ENCODE results near the gene SLCO2A1.

SLCO2A1 gene

GRCh38 chr3:133997871-133998635 is 31.7 kb downstream of the SLCO2A1 start:
- DNase-seq = no peak

- DNase-seq = no peak
Observed at GRCh38 chr3:133996996-133997395, 32.7 kb downstream of the SLCO2A1 start.

DNA sequence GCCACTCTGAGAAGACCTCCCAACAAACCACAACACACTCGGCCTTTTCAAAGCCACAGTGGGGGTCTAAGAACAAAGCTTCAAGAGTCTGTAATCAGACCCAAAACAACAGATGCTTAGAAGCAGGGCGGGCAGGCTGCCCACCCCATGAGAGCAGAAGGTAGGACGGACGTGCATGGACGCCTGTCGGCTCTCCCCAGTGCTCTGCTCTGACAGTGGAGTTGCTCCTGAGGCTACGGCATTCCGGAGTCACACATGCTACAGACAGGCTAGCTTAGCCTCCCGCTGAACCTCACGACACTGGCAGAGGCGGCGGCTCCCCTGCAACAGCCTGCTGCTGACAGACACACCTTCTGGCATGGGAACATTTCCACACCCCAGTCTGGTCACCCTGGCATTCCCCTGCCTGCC is 33.5 kb downstream of the SLCO2A1 start:
- no peak for DNase-seq

DNA sequence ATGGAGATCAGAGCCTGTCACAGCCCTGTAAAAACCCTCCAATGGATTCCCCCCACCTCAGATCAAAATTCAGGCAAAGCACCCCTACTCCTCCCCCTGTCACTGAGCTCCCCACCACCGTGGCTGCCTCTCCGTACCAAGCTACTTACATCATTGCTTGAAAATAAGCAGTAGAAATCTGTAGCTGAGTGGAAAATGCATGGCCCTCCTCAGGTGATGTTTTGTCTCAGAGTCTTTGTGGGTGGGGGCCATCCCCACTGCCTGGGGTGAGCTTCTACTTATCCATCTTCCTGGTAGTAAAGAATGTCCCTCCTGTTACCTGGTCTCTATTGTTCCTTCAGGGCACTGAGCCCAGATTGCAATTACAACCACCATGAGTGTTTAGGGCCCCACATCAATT is 34.5 kb downstream of the SLCO2A1 start:
- DNase-seq = no peak

GRCh38 chr3:133994166-133994890 is 35.4 kb downstream of the SLCO2A1 start:
- no peak for DNase-seq

GRCh38 chr3:133992951-133993620 is 36.6 kb downstream of the SLCO2A1 start:
- no peak for DNase-seq

GRCh38 chr3:133992381-133992780 is 37.3 kb downstream of the SLCO2A1 start:
- DNase-seq = no peak

- DNase-seq = no peak
Observed at GRCh38 chr3:133991637-133992036, 38.1 kb downstream of the SLCO2A1 start.

DNA sequence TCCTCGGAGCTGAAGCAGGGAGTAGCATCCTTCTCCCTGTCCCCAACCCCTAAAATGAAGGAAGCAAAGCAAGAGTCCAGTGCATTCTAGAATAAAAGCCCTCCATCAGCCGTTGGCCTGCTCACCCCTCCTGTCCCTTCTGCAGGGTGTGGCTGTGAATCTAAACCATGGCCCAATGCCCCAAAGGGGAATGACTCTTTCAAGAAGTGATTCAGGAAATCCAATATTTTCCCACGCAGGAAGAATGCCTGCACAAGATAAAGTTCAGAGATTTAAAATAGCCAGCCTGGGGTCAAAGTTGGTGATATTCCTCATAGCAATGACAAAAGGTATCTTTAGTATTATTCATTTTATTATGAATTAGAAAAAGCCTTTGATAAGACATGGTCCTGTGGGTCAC is 38.5 kb downstream of the SLCO2A1 start:
- DNase-seq = no peak

- no peak for DNase-seq
Observed at GRCh38 chr3:133989936-133990702, 39.6 kb downstream of the SLCO2A1 start.

GRCh38 chr3:133988631-133989161 is 41.0 kb downstream of the SLCO2A1 start:
- no peak for DNase-seq

GRCh38 chr3:133987948-133988484 is 41.7 kb downstream of the SLCO2A1 start:
- DNase-seq = no peak

DNA sequence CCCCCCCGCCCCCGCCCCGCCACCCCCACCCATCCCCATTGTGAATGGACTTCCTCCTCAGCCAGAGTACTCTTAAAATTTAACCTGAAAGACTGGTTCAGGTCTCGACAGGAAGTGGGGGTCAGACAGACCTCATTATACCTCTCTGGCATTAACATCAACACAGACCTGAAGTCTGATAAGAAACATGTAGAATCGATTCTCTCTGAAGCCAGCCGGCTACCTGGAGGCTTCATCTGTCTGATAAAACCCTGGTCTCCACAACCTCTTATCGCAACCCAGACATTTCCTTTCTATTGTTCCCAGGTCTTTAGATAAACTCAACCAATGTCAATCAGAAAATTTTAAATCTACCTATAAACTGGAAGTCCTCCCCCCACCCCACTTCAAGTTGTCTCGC is 42.6 kb downstream of the SLCO2A1 start:
- DNase-seq = no peak

DNA sequence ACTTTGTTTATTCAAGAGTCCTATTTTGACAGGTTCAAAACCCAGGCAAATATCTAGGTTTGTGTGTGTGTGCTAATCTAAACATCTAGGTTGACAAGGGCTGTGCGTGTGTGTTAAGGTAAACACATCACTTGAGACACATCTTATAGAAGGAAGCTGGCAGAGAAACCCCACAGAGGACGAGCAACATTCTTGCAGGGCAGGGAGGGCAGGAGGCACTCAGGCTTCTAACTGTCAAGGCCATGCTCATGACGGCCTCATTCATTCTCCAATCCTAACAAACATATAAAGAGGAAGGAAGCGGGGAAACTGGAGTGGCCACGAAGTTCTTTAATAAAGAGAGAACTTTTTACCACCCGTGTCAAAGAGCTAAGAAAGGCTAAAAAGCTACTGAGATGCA is 43.4 kb downstream of the SLCO2A1 start:
- DNase-seq = no peak

DNA sequence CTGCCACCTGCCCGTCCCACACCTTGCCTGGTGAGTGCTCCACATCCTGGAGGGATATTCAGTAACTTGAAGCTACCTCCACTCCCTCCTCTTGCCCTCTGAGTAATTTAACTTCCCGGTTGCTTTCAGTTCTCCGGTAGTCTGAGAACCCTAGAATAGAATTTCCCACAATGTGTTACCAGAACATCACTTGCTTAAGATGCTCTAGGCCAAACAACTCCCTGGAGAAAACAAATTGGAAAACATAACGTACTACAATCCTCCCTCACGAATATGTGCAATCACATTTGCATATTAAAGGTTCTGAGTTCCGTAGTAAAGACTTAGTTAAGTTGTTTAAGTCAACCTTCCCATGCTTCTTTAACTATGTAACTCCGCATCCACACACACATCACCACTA is 44.8 kb downstream of the SLCO2A1 start:
- DNase-seq = no peak

DNA sequence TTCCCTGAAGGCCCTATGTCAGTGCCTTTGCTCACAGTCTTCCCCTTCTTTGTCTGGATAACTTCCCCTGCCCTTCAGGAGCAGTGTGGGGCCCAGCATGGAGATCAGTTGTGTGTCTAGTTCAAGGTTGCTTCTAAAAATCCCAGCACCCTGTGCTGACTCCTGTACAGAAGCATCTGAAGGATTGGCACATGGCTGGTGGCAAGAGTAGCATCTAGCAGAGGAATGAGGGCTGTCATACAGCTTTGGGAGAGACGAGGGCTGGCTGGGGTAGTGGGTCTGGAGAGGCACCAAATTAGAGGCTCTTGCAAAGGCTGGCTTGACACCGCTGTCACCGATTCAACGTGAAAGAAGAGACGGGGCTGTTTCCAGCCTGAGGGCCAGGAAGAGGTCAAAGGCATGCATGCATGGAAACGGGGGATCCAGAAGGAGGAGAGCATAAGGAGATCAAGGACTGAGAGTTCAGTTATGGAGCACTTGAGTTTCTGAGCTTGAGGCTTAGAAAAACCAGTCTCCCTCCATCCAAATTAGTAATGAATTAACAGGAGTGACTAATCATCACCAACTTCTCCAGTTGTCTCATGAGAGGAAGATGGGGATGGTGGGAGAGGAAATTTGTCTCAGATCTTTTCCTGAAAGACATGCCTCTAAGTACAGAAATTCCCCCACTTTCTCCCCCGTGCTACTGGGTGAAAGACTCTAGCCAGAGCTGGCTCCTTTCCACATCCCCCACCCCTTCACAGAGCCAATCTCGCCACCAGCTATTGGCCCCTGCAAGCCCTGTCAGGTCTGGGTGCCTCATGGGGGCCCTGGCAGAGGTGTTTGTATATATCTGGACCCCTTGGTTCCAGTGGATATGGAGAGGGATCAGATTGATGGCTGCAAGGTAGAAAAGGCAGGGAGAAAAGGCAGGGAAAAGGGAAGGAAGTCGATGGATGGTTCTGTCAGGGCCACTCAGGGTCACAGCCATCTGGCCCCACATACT is 45.9 kb downstream of the SLCO2A1 start:
- no peak for DNase-seq

DNA sequence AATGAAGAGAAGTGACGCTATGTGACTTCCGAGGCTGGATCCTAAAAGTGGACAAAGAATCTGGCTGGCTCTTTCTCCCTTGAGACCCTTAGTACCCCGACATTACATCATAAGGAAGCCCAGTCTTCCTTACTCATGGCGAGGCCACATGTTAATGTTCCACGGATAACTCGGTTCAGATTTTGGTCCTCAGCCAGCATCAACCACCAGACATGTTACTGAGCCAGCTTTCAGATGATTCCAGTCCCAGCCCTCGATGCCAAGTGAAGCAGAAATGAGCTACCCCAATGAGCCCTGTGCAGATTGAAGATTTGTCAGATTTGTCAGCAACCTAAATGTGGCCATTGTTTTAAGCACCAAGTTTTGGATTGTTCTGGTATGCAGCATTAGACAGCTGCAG is 46.6 kb downstream of the SLCO2A1 start:
- DNase-seq = no peak

DNA sequence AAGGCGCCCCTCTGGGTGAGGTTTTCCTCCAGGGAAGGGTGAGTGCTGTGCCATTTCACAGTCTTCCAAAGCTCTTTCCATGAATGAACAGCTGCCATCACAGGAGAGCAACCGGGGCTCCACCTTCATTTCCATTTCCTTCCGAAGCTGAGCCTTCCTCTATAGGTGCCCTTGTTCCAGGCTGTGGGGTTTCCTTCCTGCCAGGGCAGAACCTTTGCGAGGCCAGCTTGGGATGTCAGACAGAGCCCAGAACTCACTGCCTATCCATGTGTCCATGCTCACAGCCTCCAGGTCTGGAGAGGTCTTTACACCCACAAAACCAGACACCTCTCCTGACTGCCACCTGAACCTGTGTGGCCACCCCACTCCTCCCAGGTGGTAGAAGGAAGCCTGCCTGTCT is 49.2 kb downstream of the SLCO2A1 start:
- DNase-seq = no peak

DNA sequence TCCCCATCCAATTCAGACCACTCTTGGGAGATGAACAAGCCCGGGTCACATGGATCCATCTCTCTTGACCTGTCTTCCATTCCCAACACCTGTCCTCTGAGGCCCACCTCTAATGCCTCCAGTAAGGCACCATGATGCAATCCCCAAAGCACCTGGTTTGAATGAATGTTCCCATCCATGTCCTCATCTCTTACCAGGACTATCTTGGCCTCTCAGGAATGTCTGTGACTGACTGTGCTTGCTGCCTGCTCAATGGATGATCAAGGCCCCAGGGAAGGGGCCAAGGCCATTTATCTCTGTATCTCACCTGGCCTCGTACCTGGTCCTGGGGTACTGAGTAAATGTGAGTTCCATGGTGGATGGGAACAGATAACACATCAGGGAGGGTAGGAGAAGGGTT is 49.7 kb downstream of the SLCO2A1 start:
- no peak for DNase-seq

- DNase-seq = no peak
Observed at GRCh38 chr3:133979553-133979952, 50.2 kb downstream of the SLCO2A1 start.

GRCh38 chr3:133977568-133977967 is 52.2 kb downstream of the SLCO2A1 start:
- no peak for DNase-seq
